OCI-LY1 (cell line): ENCODE data around the gene TRANK1.

Experiments used
- EZH2 ChIP-seq: fragments of 200-600 bp; sonication (generic), shearing (Covaris generic); IDR thresholded peaks from 2 replicates; pipeline ENCODE4 v1.8.0; 2017; ENCODE audit warnings: borderline replicate concordance, mixed run types, mild to moderate bottlenecking, antibody characterized with exemption, low read length, moderate library complexity, mixed read lengths
- TF ChIP-seq, protein P1 (sequence below): fragments of 200-600 bp; sonication (generic), shearing (Covaris generic); IDR thresholded peaks from 2 replicates; pipeline ENCODE4 v1.5.1; 2017; ENCODE audit warnings: mild to moderate bottlenecking, antibody characterized with exemption, low read length, moderate library complexity, mixed read lengths

DNA sequence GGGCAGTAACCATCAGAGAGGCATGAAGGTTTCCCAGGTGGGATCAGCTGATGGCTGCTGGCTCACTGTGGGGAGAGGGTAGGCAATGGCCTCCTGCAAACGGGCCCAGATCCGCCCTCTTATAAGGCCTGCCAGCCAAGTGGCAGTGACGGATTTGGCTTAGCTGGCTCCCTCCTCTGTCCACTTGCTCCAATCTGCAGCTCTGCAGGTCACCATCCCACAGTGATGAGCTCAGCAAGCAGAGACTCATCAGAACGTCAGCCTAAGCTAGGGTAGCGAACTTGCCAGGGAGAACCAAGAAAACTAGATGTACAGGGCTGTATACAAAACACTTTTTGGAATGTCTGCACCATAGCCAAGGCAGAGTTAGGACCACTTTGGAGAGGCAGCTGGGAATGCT lies 117.7 kb downstream of the TRANK1 start:
- TF ChIP-seq, protein P1, sequence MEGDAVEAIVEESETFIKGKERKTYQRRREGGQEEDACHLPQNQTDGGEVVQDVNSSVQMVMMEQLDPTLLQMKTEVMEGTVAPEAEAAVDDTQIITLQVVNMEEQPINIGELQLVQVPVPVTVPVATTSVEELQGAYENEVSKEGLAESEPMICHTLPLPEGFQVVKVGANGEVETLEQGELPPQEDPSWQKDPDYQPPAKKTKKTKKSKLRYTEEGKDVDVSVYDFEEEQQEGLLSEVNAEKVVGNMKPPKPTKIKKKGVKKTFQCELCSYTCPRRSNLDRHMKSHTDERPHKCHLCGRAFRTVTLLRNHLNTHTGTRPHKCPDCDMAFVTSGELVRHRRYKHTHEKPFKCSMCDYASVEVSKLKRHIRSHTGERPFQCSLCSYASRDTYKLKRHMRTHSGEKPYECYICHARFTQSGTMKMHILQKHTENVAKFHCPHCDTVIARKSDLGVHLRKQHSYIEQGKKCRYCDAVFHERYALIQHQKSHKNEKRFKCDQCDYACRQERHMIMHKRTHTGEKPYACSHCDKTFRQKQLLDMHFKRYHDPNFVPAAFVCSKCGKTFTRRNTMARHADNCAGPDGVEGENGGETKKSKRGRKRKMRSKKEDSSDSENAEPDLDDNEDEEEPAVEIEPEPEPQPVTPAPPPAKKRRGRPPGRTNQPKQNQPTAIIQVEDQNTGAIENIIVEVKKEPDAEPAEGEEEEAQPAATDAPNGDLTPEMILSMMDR: no peak
- TF ChIP-seq EZH2: no peak
